Liver (tissue), 3 donors: ENCODE results near the gene ACP7.

Experiments used
- EGR1 ChIP-seq, 2 donors: IDR thresholded peaks; 2 replicates each; pipeline ENCODE4 v1.6.1; 2016 to 2018; ENCODE audit warnings: antibody characterized with exemption in 2 of 2, low read depth in 2 of 2
- GABPA ChIP-seq, 2 donors: IDR thresholded peaks in 1 of 2; conservative IDR thresholded peaks in 1 of 2; 2 replicates each; pipeline ENCODE4 v1.6.1; 2016; ENCODE audit warnings: antibody characterized with exemption in 2 of 2, mild to moderate bottlenecking in 1 of 2, moderate library complexity in 1 of 2
- RAD21 ChIP-seq, 2 donors: IDR thresholded peaks; 2 replicates each; pipeline ENCODE4 v1.6.1; 2016; ENCODE audit warnings: antibody characterized with exemption in 2 of 2, mild to moderate bottlenecking in 2 of 2
- RXRA ChIP-seq, 2 donors: IDR thresholded peaks; 2 replicates each; pipeline ENCODE4 v1.6.1; 2017 to 2018; ENCODE audit warnings: antibody characterized with exemption in 2 of 2, mild to moderate bottlenecking in 1 of 2
- SP1 ChIP-seq: IDR thresholded peaks from 2 replicates; pipeline ENCODE4 v1.6.1; 2018; ENCODE audit warnings: antibody characterized with exemption, mild to moderate bottlenecking
- TAF1 ChIP-seq: conservative IDR thresholded peaks from 2 replicates; pipeline ENCODE4 v1.6.1; 2016; ENCODE audit warnings: antibody characterized with exemption, mild to moderate bottlenecking
- YY1 ChIP-seq: IDR thresholded peaks from 2 replicates; pipeline ENCODE4 v1.6.1; 2016; ENCODE audit warnings: antibody characterized with exemption, mild to moderate bottlenecking
- ZBTB33 ChIP-seq: IDR thresholded peaks from 2 replicates; pipeline ENCODE4 v1.6.1; 2016; ENCODE audit warnings: antibody characterized with exemption
- TF ChIP-seq, protein P1 (sequence below): fragments of 150-350 bp; IDR thresholded peaks from 2 replicates; pipeline ENCODE4 v1.5.1; 2017; ENCODE audit warnings: improper control_type of control experiment, low read depth, low read length; ENCODE audit not compliant: missing input control
- TF ChIP-seq, protein P2 (sequence below): IDR thresholded peaks from 2 replicates; pipeline ENCODE4 v1.6.1; 2016; ENCODE audit warnings: antibody characterized with exemption
- TF ChIP-seq, protein P3 (sequence below): IDR thresholded peaks from 2 replicates; pipeline ENCODE4 v1.6.1; 2016; ENCODE audit warnings: antibody characterized with exemption, mild to moderate bottlenecking
- donor health status: healthy.
- donor health status: healthy.

GRCh38 chr19:39106194-39106593, 22.0 kb downstream of the ACP7 start:
- TF ChIP-seq, protein P1, sequence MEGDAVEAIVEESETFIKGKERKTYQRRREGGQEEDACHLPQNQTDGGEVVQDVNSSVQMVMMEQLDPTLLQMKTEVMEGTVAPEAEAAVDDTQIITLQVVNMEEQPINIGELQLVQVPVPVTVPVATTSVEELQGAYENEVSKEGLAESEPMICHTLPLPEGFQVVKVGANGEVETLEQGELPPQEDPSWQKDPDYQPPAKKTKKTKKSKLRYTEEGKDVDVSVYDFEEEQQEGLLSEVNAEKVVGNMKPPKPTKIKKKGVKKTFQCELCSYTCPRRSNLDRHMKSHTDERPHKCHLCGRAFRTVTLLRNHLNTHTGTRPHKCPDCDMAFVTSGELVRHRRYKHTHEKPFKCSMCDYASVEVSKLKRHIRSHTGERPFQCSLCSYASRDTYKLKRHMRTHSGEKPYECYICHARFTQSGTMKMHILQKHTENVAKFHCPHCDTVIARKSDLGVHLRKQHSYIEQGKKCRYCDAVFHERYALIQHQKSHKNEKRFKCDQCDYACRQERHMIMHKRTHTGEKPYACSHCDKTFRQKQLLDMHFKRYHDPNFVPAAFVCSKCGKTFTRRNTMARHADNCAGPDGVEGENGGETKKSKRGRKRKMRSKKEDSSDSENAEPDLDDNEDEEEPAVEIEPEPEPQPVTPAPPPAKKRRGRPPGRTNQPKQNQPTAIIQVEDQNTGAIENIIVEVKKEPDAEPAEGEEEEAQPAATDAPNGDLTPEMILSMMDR = no peak
- TF ChIP-seq SP1 (no peak), RXRA (IDR thresholded peaks at IDR 0.05) (no peak), ZBTB33 (no peak), YY1 (no peak), RAD21 (IDR thresholded peaks at IDR 0.05) (no peak), TAF1 (no peak), EGR1 (IDR thresholded peaks at IDR 0.05; ENCODE audit: low read depth in 2 of 2) (no peak), GABPA (IDR thresholded peaks at IDR 0.05 in 1 of 2, conservative IDR thresholded peaks at IDR 0.05 in 1 of 2) (no peak)
- TF ChIP-seq, protein P2, sequence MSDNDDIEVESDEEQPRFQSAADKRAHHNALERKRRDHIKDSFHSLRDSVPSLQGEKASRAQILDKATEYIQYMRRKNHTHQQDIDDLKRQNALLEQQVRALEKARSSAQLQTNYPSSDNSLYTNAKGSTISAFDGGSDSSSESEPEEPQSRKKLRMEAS = no peak
- TF ChIP-seq, protein P3, sequence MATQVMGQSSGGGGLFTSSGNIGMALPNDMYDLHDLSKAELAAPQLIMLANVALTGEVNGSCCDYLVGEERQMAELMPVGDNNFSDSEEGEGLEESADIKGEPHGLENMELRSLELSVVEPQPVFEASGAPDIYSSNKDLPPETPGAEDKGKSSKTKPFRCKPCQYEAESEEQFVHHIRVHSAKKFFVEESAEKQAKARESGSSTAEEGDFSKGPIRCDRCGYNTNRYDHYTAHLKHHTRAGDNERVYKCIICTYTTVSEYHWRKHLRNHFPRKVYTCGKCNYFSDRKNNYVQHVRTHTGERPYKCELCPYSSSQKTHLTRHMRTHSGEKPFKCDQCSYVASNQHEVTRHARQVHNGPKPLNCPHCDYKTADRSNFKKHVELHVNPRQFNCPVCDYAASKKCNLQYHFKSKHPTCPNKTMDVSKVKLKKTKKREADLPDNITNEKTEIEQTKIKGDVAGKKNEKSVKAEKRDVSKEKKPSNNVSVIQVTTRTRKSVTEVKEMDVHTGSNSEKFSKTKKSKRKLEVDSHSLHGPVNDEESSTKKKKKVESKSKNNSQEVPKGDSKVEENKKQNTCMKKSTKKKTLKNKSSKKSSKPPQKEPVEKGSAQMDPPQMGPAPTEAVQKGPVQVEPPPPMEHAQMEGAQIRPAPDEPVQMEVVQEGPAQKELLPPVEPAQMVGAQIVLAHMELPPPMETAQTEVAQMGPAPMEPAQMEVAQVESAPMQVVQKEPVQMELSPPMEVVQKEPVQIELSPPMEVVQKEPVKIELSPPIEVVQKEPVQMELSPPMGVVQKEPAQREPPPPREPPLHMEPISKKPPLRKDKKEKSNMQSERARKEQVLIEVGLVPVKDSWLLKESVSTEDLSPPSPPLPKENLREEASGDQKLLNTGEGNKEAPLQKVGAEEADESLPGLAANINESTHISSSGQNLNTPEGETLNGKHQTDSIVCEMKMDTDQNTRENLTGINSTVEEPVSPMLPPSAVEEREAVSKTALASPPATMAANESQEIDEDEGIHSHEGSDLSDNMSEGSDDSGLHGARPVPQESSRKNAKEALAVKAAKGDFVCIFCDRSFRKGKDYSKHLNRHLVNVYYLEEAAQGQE = no peak
